ENCODE measurements around the gene PAMR1. TPM values are rescaled to one million over a fixed set of nuclear protein-coding genes. Genes with fewer than 3 reads are reported as not detected.

The PAMR1 gene
- polyA plus RNA-seq, 2 of the 4 experiments (the other 2 are of a cell fraction): not detected

- 38% methylated on average over 6 of the region's 6 CpGs for WGBS (ENCODE audit: missing lambda C conversion rate)
- H3K4me2 ChIP-seq: no peak overlapping the region
- no peaks in the 10 kb centered on the region for H3K9me3 ChIP-seq
- ChIA-PET CTCF (interaction anchor here (0.7 to 1.5 kb wide), 3 partner anchors 11 to 41 kb away, joined by 3 to 4 read pairs (median 3); no protein-coding TSS in a partner anchor), POLR2A (no interaction called here)
- FAIRE-seq (no peak), ATAC-seq (peak; percentile 70 to 91), DNase-seq (ENCODE audit: low read depth in 1 of 2, low spot score in 1 of 2) (peak in 1 of 2 experiments; percentile 50)
- H3K27ac ChIP-seq: no peak overlapping the region
- H3K4me3 ChIP-seq: no peak overlapping the region
- H3K4me1 ChIP-seq: peaks cover 12% of the 10 kb centered on the region
- TF ChIP-seq SREBF2 (IDR thresholded peaks at IDR 0.05) (peak; percentile 37), CHD2 (IDR thresholded peaks at IDR 0.05; ENCODE audit: low read length, partially characterized antibody) (no peak), TP53 (CRISPR knock-in tag; IDR thresholded peaks at IDR 0.05) (0 out of 2 replicates have a peak, but pooled peaks have one; percentile 31)
Measured at GRCh38 chr11:35526370-35526792, 965 bp upstream of the PAMR1 start.

GRCh38 chr11:35524780-35525179, 636 bp downstream of the PAMR1 start:
- POLR2A ChIA-PET: no interaction called here
- Histone ChIP-seq H3K4me2 (no peak overlapping the region), H3K4me3 (no peak overlapping the region), H3K9me3 (no peaks in the 10 kb centered on the region), H3K4me1 (peaks cover 3% of the 10 kb centered on the region), H3K27ac (no peak overlapping the region)
- no peak for FAIRE-seq
- 81% methylated on average over 4 of the region's 4 CpGs for WGBS (ENCODE audit: missing lambda C conversion rate)
- DNase-seq (ENCODE audit: low read depth in 1 of 2, low spot score in 1 of 2): no peak
- ATAC-seq: no peak
- TF ChIP-seq TP53 (CRISPR knock-in tag; IDR thresholded peaks at IDR 0.05): no peak
- no peak for TF ChIP-seq ESRRA (IDR thresholded peaks at IDR 0.05; ENCODE audit: borderline replicate concordance, low read length)
- TF ChIP-seq EP300 (IDR thresholded peaks at IDR 0.05): no peak
- no peak for TF ChIP-seq RFX5 (IDR thresholded peaks at IDR 0.05)
- TF ChIP-seq E2F6 (IDR thresholded peaks at IDR 0.05; ENCODE audit: borderline replicate concordance, low read depth): no peak
- TF ChIP-seq RCOR1 (IDR thresholded peaks at IDR 0.05; ENCODE audit: low read depth, low read length): no peak
- TF ChIP-seq RNF2 (IDR thresholded peaks at IDR 0.05; ENCODE audit: borderline replicate concordance, low read depth): no peak
- no peak for TF ChIP-seq HDAC2 (IDR thresholded peaks at IDR 0.05)
- no peak for TF ChIP-seq CEBPB (IDR thresholded peaks at IDR 0.05)
- no peak for TF ChIP-seq HOXA7 (CRISPR knock-in tag; IDR thresholded peaks at IDR 0.05)
- no peak for TF ChIP-seq MAX (IDR thresholded peaks at IDR 0.05)
- no peak for TF ChIP-seq MAFK (IDR thresholded peaks at IDR 0.05; ENCODE audit: partially characterized antibody)
- TF ChIP-seq BHLHE40 (IDR thresholded peaks at IDR 0.05; ENCODE audit: low read depth, low read length): no peak
- TF ChIP-seq KDM5A (IDR thresholded peaks at IDR 0.05): no peak
- no peak for TF ChIP-seq NFE2L2 (conservative IDR thresholded peaks at IDR 0.05; ENCODE audit: low read length)
- no peak for TF ChIP-seq HOXB13 (CRISPR knock-in tag; IDR thresholded peaks at IDR 0.05; ENCODE audit: low read depth)
- TF ChIP-seq ZC3H11A (IDR thresholded peaks at IDR 0.05): no peak
- CTCF ChIA-PET: interaction anchor here (1.4 to 1.9 kb wide), 2 partner anchors 13 to 96 kb away, joined by 3 to 4 read pairs; no protein-coding TSS in a partner anchor

- ATAC-seq (no peak), DNase-seq (ENCODE audit: low read depth in 1 of 2, low spot score in 1 of 2) (no peak), FAIRE-seq (no peak)
- WGBS (ENCODE audit: missing lambda C conversion rate): 66% methylated on average over 5 of the region's 5 CpGs
- ChIA-PET POLR2A (no interaction called here), CTCF (interaction anchor here (0.7 to 1.9 kb wide), 4 partner anchors 12 to 97 kb away, joined by 3 to 4 read pairs (median 4); no protein-coding TSS in a partner anchor)
- Histone ChIP-seq H3K9me3 (no peaks in the 10 kb centered on the region), H3K4me1 (no peaks in the 10 kb centered on the region), H3K4me3 (no peak overlapping the region), H3K27ac (no peak overlapping the region), H3K4me2 (no peak overlapping the region)
- TF ChIP-seq MAX (IDR thresholded peaks at IDR 0.05) (no peak), ATOH8 (CRISPR knock-in tag; IDR thresholded peaks at IDR 0.05; ENCODE audit: low read depth) (no peak), ZNF302 (CRISPR knock-in tag; IDR thresholded peaks at IDR 0.05) (no peak), HOXA7 (CRISPR knock-in tag; IDR thresholded peaks at IDR 0.05) (no peak), PBX3 (IDR thresholded peaks at IDR 0.05) (no peak), SMC3 (IDR thresholded peaks at IDR 0.05) (no peak), HDAC2 (IDR thresholded peaks at IDR 0.05) (no peak), MYC (IDR thresholded peaks at IDR 0.05; ENCODE audit: borderline replicate concordance, low read length) (no peak), HMGXB4 (CRISPR knock-in tag; IDR thresholded peaks at IDR 0.05; ENCODE audit: borderline replicate concordance) (no peak), GATA3 (IDR thresholded peaks at IDR 0.05; ENCODE audit: borderline replicate concordance) (no peak), KDM5A (IDR thresholded peaks at IDR 0.05) (no peak), USF2 (IDR thresholded peaks at IDR 0.05) (no peak), POLR2AphosphoS2 (conservative IDR thresholded peaks at IDR 0.05; ENCODE audit: low read length) (no peak), EP300 (IDR thresholded peaks at IDR 0.05) (no peak), ELK1 (IDR thresholded peaks at IDR 0.05; ENCODE audit: low read depth, low read length) (no peak)
Measured at GRCh38 chr11:35523861-35524260, 1.6 kb downstream of the PAMR1 start.

Data from A549 (cell line).